Suprapubic skin (tissue), 4 donors: ENCODE results near the gene PEG3. TPM values are rescaled to one million over a fixed set of nuclear protein-coding genes. Genes with fewer than 3 reads are reported as not detected.

Experiments used
- DNase-seq, 2 donors: peaks; one replicate each; pipeline ENCODE4 v3.0.0-alpha.2; 2019; ENCODE audit warnings: low spot score in 2 of 2
- H3K27ac ChIP-seq: fragments of 200-600 bp; sonication (generic); one replicate; pipeline ENCODE4 v1.5.1; 2019
- H3K27me3 ChIP-seq: fragments of 200-600 bp; sonication (generic); one replicate; pipeline ENCODE4 v1.5.1; 2019
- H3K36me3 ChIP-seq: fragments of 200-600 bp; sonication (generic); one replicate; pipeline ENCODE4 v1.5.1; 2019
- H3K4me1 ChIP-seq: fragments of 200-600 bp; sonication (generic); one replicate; pipeline ENCODE4 v1.5.1; 2019
- H3K4me3 ChIP-seq: fragments of 200-600 bp; sonication (generic); one replicate; pipeline ENCODE4 v1.5.1; 2019; ENCODE audit warnings: mild to moderate bottlenecking
- H3K9me3 ChIP-seq: fragments of 200-600 bp; sonication (generic); one replicate; pipeline ENCODE4 v1.5.1; 2019
- EP300 ChIP-seq: sonication (generic); formaldehyde crosslinking; IDR thresholded peaks from one replicate; pipeline ENCODE4 v1.6.1; 2017; ENCODE audit warnings: antibody characterized with exemption
- POLR2A ChIP-seq, 2 donors: fragments of 450-650 bp; IDR thresholded peaks; one replicate each; pipeline ENCODE4 v1.6.1; 2017; ENCODE audit warnings: antibody characterized with exemption in 2 of 2, mild to moderate bottlenecking in 2 of 2, moderate library complexity in 2 of 2
- POLR2AphosphoS5 ChIP-seq, 3 donors: sonication (generic); formaldehyde crosslinking; IDR thresholded peaks; one replicate each; pipeline ENCODE4 v1.6.1; 2017; ENCODE audit warnings: antibody characterized with exemption in 3 of 3
- WGBS: methylation state at CpG from one replicate; pipeline ENCODE4 v1.1.5; 2018; 5-methylcytosine and 5-hydroxymethylcytosine counted together
- total RNA-seq, 4 donors: library from RNA; depleted of rRNA; stranded (reverse); fragments of >200 nt; gene quantifications; one replicate each; pipeline ENCODE4 v1.1.0, GENCODE V29; 2016
- TF ChIP-seq, protein P1 (sequence below), 2 donors: fragments of 200-600 bp in 1 of 2; fragments of 450-650 bp in 1 of 2; sonication (generic) in 1 of 2; IDR thresholded peaks; one replicate each; pipeline ENCODE4 v1.5.1; 2016 to 2019; ENCODE audit warnings: antibody characterized with exemption in 2 of 2, mild to moderate bottlenecking in 1 of 2, moderate library complexity in 1 of 2

Gene PEG3
- total RNA-seq, 4 donors from 2014 or later: 4.0 to 11.5 (median 5.8) TPM

DNA sequence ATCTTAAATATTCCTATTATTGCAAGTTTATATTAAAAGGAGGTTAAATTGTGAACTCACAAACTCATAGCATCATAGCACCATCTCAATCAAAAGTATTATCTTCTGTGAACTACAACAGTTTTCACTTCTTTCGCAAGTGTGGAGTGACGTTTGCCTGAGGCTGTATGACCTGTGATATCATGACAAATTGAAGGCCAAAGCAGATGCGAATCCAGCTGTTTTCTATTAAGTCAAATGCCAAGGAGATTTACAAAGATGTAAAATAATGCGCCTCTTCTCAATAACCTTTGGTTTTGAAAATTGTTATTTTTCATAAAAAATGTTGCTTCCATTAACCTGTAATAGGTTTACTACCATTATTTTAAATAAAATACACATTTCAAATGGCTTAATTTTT is 7.6 kb upstream of the PEG3 start:
- Histone ChIP-seq H3K4me3 (no peak overlapping the region), H3K36me3 (no peaks in the 10 kb centered on the region), H3K9me3 (no peaks in the 10 kb centered on the region), H3K27me3 (no peaks in the 10 kb centered on the region), H3K4me1 (no peaks in the 10 kb centered on the region), H3K27ac (no peak overlapping the region)
- 67% methylated on average over 4 of the region's 4 CpGs for WGBS
- TF ChIP-seq POLR2AphosphoS5 (IDR thresholded peaks at IDR 0.05) (no peak), POLR2A (IDR thresholded peaks at IDR 0.05) (no peak), EP300 (no peak)
- TF ChIP-seq, protein P1, sequence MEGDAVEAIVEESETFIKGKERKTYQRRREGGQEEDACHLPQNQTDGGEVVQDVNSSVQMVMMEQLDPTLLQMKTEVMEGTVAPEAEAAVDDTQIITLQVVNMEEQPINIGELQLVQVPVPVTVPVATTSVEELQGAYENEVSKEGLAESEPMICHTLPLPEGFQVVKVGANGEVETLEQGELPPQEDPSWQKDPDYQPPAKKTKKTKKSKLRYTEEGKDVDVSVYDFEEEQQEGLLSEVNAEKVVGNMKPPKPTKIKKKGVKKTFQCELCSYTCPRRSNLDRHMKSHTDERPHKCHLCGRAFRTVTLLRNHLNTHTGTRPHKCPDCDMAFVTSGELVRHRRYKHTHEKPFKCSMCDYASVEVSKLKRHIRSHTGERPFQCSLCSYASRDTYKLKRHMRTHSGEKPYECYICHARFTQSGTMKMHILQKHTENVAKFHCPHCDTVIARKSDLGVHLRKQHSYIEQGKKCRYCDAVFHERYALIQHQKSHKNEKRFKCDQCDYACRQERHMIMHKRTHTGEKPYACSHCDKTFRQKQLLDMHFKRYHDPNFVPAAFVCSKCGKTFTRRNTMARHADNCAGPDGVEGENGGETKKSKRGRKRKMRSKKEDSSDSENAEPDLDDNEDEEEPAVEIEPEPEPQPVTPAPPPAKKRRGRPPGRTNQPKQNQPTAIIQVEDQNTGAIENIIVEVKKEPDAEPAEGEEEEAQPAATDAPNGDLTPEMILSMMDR (IDR thresholded peaks at IDR 0.05): no peak
- no peak for DNase-seq

DNA sequence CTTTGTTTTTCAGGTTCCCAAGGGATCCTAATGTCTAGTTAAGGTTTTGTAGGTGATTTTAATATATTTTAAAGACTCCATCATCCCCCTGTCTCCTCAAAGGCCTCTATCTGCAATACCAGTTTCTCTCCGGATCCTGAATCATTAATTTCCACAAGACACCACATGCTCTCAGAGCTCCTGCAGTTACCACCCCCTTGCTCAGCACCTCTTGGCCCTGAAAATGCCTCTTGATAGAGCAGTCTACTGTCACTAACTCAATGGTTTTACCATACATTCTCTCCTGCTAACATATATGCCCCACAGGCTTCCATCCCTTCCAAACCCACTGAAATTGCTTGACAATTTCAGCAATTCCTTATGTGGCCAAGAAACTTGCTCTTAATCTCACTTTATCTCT is 1.9 kb upstream of the PEG3 start:
- TF ChIP-seq, protein P1 (IDR thresholded peaks at IDR 0.05): no peak
- no peak for TF ChIP-seq POLR2AphosphoS5 (IDR thresholded peaks at IDR 0.05)
- TF ChIP-seq POLR2A (IDR thresholded peaks at IDR 0.05): no peak
- 62% methylated on average over 1 of the region's 1 CpG for WGBS

DNA sequence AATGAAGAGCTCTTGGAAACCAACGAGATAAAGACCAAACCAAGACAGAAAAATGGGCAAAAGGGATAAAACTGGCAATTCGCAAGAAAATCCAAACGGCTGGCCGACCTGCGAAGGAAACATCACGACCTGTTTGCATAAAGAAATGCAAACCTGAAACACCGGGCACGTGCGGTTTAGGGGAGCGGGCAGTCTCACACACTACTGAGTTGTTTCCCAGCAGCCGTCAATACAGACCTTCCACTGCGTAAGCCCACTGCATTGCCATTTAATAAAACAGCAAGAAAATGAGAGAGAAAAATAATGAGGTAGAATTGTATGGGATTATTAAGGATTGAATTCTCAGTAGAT is 642 bp upstream of the PEG3 start:
- Histone ChIP-seq H3K9me3 (no peaks in the 10 kb centered on the region), H3K27me3 (no peaks in the 10 kb centered on the region), H3K27ac (no peak overlapping the region), H3K4me1 (peaks cover 13% of the 10 kb centered on the region), H3K4me3 (no peak overlapping the region), H3K36me3 (no peaks in the 10 kb centered on the region)
- no peak for DNase-seq
- no peak for TF ChIP-seq EP300
- no peak for TF ChIP-seq POLR2AphosphoS5 (IDR thresholded peaks at IDR 0.05)
- TF ChIP-seq, protein P1 (IDR thresholded peaks at IDR 0.05): no peak
- no peak for TF ChIP-seq POLR2A (IDR thresholded peaks at IDR 0.05)
- 50% methylated on average over 12 of the region's 12 CpGs for WGBS

More for the DNA sequence above, 1.9 kb upstream of the PEG3 start:
- DNase-seq: no peak
- Histone ChIP-seq H3K4me1 (peaks cover 8% of the 10 kb centered on the region), H3K27ac (no peak overlapping the region), H3K9me3 (no peaks in the 10 kb centered on the region), H3K27me3 (no peaks in the 10 kb centered on the region), H3K36me3 (no peaks in the 10 kb centered on the region), H3K4me3 (no peak overlapping the region)

DNA sequence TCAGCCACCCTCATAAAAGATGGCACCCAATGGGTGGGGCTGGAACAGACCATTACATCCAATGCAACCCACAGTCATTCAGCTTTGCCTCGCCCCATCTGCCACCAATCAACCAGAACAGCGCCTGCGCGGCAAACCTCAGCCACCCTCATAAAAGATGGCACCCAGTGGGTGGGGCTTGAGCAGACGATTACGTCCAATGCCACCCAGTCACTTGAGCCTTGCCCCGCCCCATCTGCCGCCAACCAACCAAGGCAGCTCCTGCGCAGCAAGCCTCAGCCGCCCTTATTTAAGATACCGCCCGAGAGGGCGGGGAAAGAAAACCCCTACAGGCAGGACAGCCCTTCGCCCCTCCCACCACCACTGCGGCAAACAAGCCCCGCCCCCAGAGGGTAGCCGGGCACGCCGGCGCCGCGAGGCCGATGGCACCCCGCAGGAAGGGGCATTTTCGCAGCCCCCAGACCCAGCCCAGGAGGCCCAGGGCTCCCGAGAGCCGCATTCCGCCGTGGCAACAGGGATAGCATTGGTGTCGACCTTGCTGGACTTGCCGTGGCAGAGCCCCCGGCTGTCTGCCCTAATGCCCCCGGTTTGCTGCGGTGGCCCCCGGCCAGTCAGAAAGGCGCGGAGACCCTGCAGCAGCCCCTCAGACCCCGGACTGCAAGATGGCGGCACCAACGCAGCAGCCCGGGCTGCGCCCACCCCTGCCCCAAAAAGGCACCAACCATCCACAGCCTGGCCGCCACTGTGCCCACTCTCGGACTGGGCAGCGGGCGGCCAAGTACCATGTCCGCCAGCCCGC is 675 bp downstream of the PEG3 start:
- Histone ChIP-seq H3K9me3 (no peaks in the 10 kb centered on the region), H3K36me3 (no peaks in the 10 kb centered on the region), H3K4me1 (peaks cover 13% of the 10 kb centered on the region), H3K27me3 (no peaks in the 10 kb centered on the region), H3K4me3 (peak overlapping the region; percentile 55), H3K27ac (peak overlapping the region; percentile 65)
- WGBS: 48% methylated on average over 12 of the region's 48 CpGs
- DNase-seq: peak; percentile 95
- TF ChIP-seq POLR2A (IDR thresholded peaks at IDR 0.05) (no peak), POLR2AphosphoS5 (IDR thresholded peaks at IDR 0.05) (no peak), EP300 (no peak)
- TF ChIP-seq, protein P1 (IDR thresholded peaks at IDR 0.05): no peak

DNA sequence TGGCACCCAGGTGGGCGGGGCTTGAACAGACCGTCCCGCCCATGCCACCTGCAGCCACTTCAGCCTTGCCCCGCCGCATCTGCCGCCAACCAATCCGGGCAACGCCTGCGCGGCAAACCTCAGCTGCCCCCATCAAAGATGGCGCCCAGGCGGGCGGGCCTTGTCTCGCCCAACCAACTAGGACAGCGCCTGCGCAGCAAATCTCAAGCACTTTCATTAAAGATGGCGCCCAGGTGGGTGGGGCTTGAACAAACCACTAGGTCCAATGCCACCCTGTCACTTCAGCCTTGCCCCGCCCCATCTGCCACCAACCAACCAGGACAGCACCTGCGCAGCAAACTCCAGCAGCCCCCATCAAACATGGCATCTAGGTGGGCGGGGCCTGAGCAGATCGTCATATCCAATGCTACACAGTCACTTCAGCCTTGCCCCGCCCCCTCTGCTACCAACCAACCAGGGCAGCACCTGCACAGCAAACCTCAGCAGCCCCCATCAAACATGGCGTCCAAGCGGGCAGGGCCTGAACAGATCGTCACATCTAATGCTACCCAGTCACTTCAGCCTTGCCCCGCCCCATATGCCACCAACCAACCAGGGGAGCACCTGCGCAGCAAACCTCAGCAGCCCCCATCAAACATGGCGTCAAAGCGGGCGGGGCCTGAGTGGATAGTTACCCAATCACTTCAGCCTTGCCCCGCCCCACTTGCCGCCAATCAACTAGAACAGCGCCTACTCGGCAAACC is 1.4 kb downstream of the PEG3 start:
- Histone ChIP-seq H3K27ac (peak overlapping the region; percentile 8), H3K27me3 (no peaks in the 10 kb centered on the region), H3K4me1 (peaks cover 13% of the 10 kb centered on the region), H3K4me3 (peak overlapping the region; percentile 49), H3K9me3 (no peaks in the 10 kb centered on the region), H3K36me3 (no peaks in the 10 kb centered on the region)
- DNase-seq: peak; percentile 97 to 98
- TF ChIP-seq, protein P1 (IDR thresholded peaks at IDR 0.05): no peak
- 36% methylated on average over 17 of the region's 34 CpGs for whole genome bisulfite sequencing
